GM19395 (cell line): ENCODE results near the gene ADD1.

Experiments
- ATAC-seq: cut with Tn5 transposase; IDR thresholded peaks from one replicate; pipeline ENCODE4 v1.9.1; 2021; ENCODE audit warnings: mild to moderate bottlenecking, moderate library complexity; ENCODE audit not compliant: unreplicated experiment

ADD1 gene

GRCh38 chr4:2820216-2820982 is 23.2 kb upstream of the ADD1 start:
- ATAC-seq: no peak

GRCh38 chr4:2822461-2823300 is 21.0 kb upstream of the ADD1 start:
- no peak for ATAC-seq

- ATAC-seq: no peak
Observed at GRCh38 chr4:2823301-2823670, 20.4 kb upstream of the ADD1 start.

- no peak for ATAC-seq
Observed at GRCh38 chr4:2823671-2824328, 19.8 kb upstream of the ADD1 start.

- ATAC-seq: no peak
Observed at GRCh38 chr4:2824329-2824835, 19.3 kb upstream of the ADD1 start.

- ATAC-seq: no peak
Observed at GRCh38 chr4:2824836-2825381, 18.7 kb upstream of the ADD1 start.

- no peak for ATAC-seq
Observed at GRCh38 chr4:2825740-2826139, 17.9 kb upstream of the ADD1 start.

GRCh38 chr4:2827071-2827873 is 16.4 kb upstream of the ADD1 start:
- ATAC-seq: no peak

- ATAC-seq: no peak
Observed at GRCh38 chr4:2827874-2828751, 15.5 kb upstream of the ADD1 start.

GRCh38 chr4:2828758-2829181 is 14.9 kb upstream of the ADD1 start:
- ATAC-seq: no peak

- ATAC-seq: no peak
Observed at GRCh38 chr4:2829321-2829932, 14.2 kb upstream of the ADD1 start.

GRCh38 chr4:2829933-2830451 is 13.7 kb upstream of the ADD1 start:
- no peak for ATAC-seq

GRCh38 chr4:2830632-2831610 is 12.7 kb upstream of the ADD1 start:
- no peak for ATAC-seq

GRCh38 chr4:2831611-2832308 is 11.9 kb upstream of the ADD1 start:
- ATAC-seq: no peak

GRCh38 chr4:2832309-2832980 is 11.2 kb upstream of the ADD1 start:
- ATAC-seq: peak; percentile 63

GRCh38 chr4:2832981-2833670 is 10.5 kb upstream of the ADD1 start:
- peak; percentile 13 for ATAC-seq
